ENCODE data around the gene MYT1. TPM values are rescaled to one million over a fixed set of nuclear protein-coding genes. Genes with fewer than 3 reads are reported as not detected.

MYT1 gene
- total and polyA plus RNA-seq, 2 of the 13 experiments (the other 11 are each of a cell fraction or from before 2014, with no cell fraction given): 0.58 to 2.5 TPM

- TF ChIP-seq ZNF143 (CRISPR knock-in tag; IDR thresholded peaks at IDR 0.05) (no peak), GZF1 (CRISPR knock-in tag; IDR thresholded peaks at IDR 0.05) (no peak), BCL6 (CRISPR knock-in tag; IDR thresholded peaks at IDR 0.05) (peak; percentile 93), ARNT2 (CRISPR knock-in tag; IDR thresholded peaks at IDR 0.05; ENCODE audit: low read depth) (peak; percentile 70), SIN3B (IDR thresholded peaks at IDR 0.05; ENCODE audit: low read length) (no peak), TOE1 (CRISPR knock-in tag; IDR thresholded peaks at IDR 0.05) (no peak; the same call in 1 of the 2 replicates), ZNF432 (CRISPR knock-in tag; IDR thresholded peaks at IDR 0.05; ENCODE audit: borderline replicate concordance) (no peak), ZNF512B (CRISPR knock-in tag; IDR thresholded peaks at IDR 0.05; ENCODE audit: borderline replicate concordance) (no peak), ZNF235 (CRISPR knock-in tag; IDR thresholded peaks at IDR 0.05; ENCODE audit: borderline replicate concordance) (no peak), SETDB1 (CRISPR knock-in tag; IDR thresholded peaks at IDR 0.05; ENCODE audit: borderline replicate concordance) (no peak), ZBTB38 (CRISPR knock-in tag; IDR thresholded peaks at IDR 0.05) (no peak; the same call in 1 of the 2 replicates), ZSCAN20 (CRISPR knock-in tag; IDR thresholded peaks at IDR 0.05; ENCODE audit: borderline replicate concordance) (peak; percentile 83; the same call in 1 of the 2 replicates), ZKSCAN5 (CRISPR knock-in tag; IDR thresholded peaks at IDR 0.05) (no peak), EEA1 (CRISPR knock-in tag; IDR thresholded peaks at IDR 0.05; ENCODE audit: borderline replicate concordance) (no peak)
- TF ChIP-seq, protein P1, sequence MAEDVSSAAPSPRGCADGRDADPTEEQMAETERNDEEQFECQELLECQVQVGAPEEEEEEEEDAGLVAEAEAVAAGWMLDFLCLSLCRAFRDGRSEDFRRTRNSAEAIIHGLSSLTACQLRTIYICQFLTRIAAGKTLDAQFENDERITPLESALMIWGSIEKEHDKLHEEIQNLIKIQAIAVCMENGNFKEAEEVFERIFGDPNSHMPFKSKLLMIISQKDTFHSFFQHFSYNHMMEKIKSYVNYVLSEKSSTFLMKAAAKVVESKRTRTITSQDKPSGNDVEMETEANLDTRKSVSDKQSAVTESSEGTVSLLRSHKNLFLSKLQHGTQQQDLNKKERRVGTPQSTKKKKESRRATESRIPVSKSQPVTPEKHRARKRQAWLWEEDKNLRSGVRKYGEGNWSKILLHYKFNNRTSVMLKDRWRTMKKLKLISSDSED (CRISPR knock-in tag; IDR thresholded peaks at IDR 0.05): no peak
- TF ChIP-seq, protein P2, sequence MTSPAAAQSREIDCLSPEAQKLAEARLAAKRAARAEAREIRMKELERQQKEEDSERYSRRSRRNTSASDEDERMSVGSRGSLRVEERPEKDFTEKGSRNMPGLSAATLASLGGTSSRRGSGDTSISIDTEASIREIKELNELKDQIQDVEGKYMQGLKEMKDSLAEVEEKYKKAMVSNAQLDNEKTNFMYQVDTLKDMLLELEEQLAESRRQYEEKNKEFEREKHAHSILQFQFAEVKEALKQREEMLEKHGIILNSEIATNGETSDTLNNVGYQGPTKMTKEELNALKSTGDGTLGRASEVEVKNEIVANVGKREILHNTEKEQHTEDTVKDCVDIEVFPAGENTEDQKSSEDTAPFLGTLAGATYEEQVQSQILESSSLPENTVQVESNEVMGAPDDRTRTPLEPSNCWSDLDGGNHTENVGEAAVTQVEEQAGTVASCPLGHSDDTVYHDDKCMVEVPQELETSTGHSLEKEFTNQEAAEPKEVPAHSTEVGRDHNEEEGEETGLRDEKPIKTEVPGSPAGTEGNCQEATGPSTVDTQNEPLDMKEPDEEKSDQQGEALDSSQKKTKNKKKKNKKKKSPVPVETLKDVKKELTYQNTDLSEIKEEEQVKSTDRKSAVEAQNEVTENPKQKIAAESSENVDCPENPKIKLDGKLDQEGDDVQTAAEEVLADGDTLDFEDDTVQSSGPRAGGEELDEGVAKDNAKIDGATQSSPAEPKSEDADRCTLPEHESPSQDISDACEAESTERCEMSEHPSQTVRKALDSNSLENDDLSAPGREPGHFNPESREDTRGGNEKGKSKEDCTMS (CRISPR knock-in tag; conservative IDR thresholded peaks at IDR 0.05): no peak
- TF ChIP-seq, protein P3, sequence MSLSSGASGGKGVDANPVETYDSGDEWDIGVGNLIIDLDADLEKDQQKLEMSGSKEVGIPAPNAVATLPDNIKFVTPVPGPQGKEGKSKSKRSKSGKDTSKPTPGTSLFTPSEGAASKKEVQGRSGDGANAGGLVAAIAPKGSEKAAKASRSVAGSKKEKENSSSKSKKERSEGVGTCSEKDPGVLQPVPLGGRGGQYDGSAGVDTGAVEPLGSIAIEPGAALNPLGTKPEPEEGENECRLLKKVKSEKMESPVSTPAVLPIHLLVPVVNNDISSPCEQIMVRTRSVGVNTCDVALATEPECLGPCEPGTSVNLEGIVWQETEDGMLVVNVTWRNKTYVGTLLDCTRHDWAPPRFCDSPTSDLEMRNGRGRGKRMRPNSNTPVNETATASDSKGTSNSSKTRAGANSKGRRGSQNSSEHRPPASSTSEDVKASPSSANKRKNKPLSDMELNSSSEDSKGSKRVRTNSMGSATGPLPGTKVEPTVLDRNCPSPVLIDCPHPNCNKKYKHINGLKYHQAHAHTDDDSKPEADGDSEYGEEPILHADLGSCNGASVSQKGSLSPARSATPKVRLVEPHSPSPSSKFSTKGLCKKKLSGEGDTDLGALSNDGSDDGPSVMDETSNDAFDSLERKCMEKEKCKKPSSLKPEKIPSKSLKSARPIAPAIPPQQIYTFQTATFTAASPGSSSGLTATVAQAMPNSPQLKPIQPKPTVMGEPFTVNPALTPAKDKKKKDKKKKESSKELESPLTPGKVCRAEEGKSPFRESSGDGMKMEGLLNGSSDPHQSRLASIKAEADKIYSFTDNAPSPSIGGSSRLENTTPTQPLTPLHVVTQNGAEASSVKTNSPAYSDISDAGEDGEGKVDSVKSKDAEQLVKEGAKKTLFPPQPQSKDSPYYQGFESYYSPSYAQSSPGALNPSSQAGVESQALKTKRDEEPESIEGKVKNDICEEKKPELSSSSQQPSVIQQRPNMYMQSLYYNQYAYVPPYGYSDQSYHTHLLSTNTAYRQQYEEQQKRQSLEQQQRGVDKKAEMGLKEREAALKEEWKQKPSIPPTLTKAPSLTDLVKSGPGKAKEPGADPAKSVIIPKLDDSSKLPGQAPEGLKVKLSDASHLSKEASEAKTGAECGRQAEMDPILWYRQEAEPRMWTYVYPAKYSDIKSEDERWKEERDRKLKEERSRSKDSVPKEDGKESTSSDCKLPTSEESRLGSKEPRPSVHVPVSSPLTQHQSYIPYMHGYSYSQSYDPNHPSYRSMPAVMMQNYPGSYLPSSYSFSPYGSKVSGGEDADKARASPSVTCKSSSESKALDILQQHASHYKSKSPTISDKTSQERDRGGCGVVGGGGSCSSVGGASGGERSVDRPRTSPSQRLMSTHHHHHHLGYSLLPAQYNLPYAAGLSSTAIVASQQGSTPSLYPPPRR (CRISPR knock-in tag; IDR thresholded peaks at IDR 0.05; ENCODE audit: borderline replicate concordance): peak; percentile 82
These were observed 72.2 kb downstream of the MYT1 start (continued) for GRCh38 chr20:64236137-64237088.

Measured in HepG2 (cell line).